ENCODE results near the gene TRIM2.

DNA sequence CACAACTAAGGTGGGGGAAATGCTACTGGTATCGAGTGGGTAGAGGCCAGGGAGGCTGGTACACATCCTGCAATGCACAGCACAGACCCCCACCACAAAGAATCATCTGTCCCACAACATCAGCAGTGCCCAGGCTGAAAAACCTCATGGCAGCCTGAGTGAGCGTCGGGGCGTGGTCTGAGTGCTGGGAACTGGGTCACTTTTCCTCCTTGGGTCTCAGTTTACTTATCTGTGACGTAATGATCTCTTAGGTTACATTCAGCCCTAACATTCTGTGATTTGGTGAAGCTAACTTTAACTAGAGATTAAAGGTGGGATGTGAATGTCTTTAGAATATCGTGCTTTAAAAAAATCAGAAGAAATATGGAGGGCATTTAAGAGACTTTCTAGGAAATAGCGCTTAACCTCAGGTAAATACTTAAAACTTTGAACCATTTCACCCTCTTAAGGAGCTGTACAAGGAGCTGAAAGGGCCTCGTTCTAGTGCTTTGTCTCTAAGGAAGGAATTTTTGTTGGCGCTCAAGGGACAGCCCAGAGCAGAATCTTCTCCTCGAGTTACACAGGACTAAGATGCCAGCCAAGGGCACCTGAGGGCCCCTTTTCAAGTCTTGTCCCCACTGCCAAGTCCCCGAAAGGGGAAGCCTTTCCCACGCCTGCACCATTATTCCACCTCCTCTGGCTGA, 18.1 kb upstream of the TRIM2 start:
- TF ChIP-seq CTCF (IDR thresholded peaks at IDR 0.05; ENCODE audit: low read depth, low read length, poor library complexity, severe bottlenecking) (no peak), EZH2phosphoT487 (IDR thresholded peaks at IDR 0.05; ENCODE audit: borderline replicate concordance, low read length) (no peak)

All from DOHH2 (cell line).